ENCODE measurements around the gene RSPRY1.

DNA sequence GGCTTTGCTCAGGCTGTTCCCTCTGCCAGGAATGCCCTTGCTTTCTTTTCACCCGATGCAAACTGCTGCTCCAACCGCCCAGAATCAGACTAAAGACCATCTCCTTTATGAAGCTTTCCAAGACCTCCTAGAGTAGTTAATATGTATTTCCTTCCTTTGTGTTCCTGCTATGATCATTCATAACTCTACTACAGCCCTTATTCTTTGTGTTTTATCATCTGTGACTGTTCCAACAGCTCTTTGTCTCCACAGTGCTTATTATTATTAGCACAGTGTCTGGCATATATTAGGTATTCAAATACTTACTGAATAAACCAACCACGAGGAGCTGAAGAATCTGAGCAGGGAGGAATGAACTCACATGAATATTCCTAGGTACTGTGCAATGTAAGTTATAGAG is 7.9 kb upstream of the RSPRY1 start:
- TF ChIP-seq, protein P1, sequence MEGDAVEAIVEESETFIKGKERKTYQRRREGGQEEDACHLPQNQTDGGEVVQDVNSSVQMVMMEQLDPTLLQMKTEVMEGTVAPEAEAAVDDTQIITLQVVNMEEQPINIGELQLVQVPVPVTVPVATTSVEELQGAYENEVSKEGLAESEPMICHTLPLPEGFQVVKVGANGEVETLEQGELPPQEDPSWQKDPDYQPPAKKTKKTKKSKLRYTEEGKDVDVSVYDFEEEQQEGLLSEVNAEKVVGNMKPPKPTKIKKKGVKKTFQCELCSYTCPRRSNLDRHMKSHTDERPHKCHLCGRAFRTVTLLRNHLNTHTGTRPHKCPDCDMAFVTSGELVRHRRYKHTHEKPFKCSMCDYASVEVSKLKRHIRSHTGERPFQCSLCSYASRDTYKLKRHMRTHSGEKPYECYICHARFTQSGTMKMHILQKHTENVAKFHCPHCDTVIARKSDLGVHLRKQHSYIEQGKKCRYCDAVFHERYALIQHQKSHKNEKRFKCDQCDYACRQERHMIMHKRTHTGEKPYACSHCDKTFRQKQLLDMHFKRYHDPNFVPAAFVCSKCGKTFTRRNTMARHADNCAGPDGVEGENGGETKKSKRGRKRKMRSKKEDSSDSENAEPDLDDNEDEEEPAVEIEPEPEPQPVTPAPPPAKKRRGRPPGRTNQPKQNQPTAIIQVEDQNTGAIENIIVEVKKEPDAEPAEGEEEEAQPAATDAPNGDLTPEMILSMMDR (IDR thresholded peaks at IDR 0.05): no peak
- no peak for TF ChIP-seq POLR2A (IDR thresholded peaks at IDR 0.05)

All from uterus (tissue), 2 donors.